Spinal cord (tissue), 10 donors: ENCODE results near the gene UQCC2. TPM values are rescaled to one million over a fixed set of nuclear protein-coding genes. Genes with fewer than 3 reads are reported as not detected.

Source experiments
- DNase-seq, 6 donors: peaks; one replicate each; pipeline versions ENCODE4 v3.0.0 to v3.0.0-alpha.2; 2013 to 2015; ENCODE audit warnings: low spot score in 6 of 6, low read depth in 4 of 6
- H3K27ac ChIP-seq: one replicate; pipeline ENCODE4 v1.5.1; 2013; ENCODE audit warnings: low read depth, low read length, control low read depth
- H3K27me3 ChIP-seq: one replicate; pipeline ENCODE4 v1.6.1; 2013; ENCODE audit warnings: low read length; ENCODE audit not compliant: control insufficient read depth, insufficient read depth
- H3K36me3 ChIP-seq: one replicate; pipeline ENCODE4 v1.6.1; 2013; ENCODE audit warnings: low read length; ENCODE audit not compliant: control insufficient read depth, insufficient read depth
- H3K4me1 ChIP-seq: one replicate; pipeline ENCODE4 v1.6.1; 2013; ENCODE audit warnings: low read length; ENCODE audit not compliant: control insufficient read depth, insufficient read depth
- H3K4me3 ChIP-seq: one replicate; pipeline ENCODE4 v1.5.1; 2013; ENCODE audit warnings: low read depth, low read length, control low read depth
- H3K9me3 ChIP-seq: one replicate; pipeline ENCODE4 v1.6.1; 2013; ENCODE audit warnings: low read length; ENCODE audit not compliant: control insufficient read depth, insufficient read depth
- WGBS: methylation state at CpG from one replicate; pipeline ENCODE4 v1.1.5; 2013; ENCODE audit warnings: missing lambda C conversion rate; ENCODE audit not compliant: insufficient coverage; 5-methylcytosine and 5-hydroxymethylcytosine counted together
- polyA plus RNA-seq, 2 donors: library from polyadenylated mRNA; unstranded; fragments of 120-200 nt; gene quantifications; one replicate each; pipeline ENCODE4 v1.2.1, GENCODE V29; 2013; ENCODE audit not compliant: insufficient read length in 2 of 2
- total RNA-seq, 2 donors: library from RNA; depleted of rRNA in 1 of 2; stranded (reverse); fragments of 120-200 nt in 1 of 2; fragments of >200 nt in 1 of 2; gene quantifications; one replicate each; pipeline versions ENCODE4 v1.2.3 to v1.2.4, GENCODE V29; 2013 to 2014
- donor health status: healthy.

The UQCC2 gene
- total and polyA plus RNA-seq, 4 donors = 28.5 to 110 (median 96.4) TPM

DNA sequence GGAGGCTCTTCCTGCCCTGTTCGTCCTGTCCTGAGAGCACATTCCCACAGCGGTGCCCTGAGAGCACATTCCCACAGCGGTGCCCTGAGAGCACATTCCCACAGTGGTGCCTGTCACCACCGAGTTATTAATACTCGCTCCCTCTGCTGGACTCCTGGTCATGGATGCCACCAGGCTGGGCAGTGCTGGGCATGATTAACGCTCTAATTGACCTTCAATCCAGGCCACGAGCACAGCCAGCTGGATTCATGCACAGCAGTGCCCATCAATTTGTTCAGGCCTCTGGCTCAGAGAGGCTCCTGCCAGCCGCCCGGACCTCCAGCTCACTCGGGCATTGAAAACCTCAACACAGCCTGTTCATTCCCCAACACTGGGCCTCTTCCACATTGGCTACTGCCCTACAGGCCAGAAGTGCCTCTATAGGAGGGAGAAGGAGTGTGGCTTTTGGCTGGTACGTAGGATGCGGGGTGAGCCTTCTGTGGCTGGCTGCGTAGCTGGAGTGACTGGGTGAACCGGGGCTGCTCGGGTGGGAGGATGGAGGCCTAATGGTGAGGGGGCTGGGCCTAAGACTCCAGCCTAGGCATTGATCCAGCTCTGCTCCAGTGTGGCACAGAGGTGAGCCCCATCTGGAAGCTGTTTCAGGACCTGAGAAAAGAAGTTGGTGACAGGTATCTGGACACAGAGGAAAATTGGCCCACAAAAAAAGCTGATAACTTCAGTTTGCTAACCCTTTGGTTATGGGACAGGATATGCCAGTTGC lies 25.9 kb upstream of the UQCC2 start:
- Histone ChIP-seq H3K4me3 (no peak overlapping the region), H3K27ac (no peak overlapping the region), H3K27me3 (no peaks in the 10 kb centered on the region), H3K4me1 (peaks cover 27% of the 10 kb centered on the region), H3K36me3 (no peaks in the 10 kb centered on the region), H3K9me3 (no peaks in the 10 kb centered on the region)
- DNase-seq = peak in 2 of 6 donors; percentile 36 to 59
- 36% methylated on average over 12 of the region's 15 CpGs for WGBS

DNA sequence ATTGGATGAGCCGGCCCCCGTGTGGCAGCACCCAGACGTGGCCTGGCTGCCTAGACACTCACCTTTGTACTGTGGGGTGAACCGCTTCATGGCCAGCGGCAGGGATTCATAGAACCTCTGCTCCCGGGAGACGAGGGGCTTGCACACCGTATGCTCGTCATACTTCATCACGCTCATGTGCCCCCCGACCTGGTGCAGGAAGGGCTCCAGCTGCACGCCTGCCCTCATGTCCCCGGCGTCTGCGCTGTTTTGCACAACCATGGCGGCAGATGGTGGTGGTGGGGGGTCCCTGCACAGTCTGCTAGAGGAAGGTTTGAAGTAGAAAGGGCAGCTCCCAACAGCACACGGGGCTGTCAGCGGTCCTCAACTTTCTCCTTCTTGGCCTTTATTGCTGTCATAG lies 23.7 kb upstream of the UQCC2 start:
- H3K27me3 ChIP-seq = no peaks in the 10 kb centered on the region
- no peak for DNase-seq
- no peak overlapping the region for H3K27ac ChIP-seq
- no peak overlapping the region for H3K4me3 ChIP-seq
- WGBS = 79% methylated on average over 18 of the region's 18 CpGs
- H3K36me3 ChIP-seq = no peaks in the 10 kb centered on the region
- peaks cover 41% of the 10 kb centered on the region for H3K4me1 ChIP-seq
- H3K9me3 ChIP-seq = no peaks in the 10 kb centered on the region

DNA sequence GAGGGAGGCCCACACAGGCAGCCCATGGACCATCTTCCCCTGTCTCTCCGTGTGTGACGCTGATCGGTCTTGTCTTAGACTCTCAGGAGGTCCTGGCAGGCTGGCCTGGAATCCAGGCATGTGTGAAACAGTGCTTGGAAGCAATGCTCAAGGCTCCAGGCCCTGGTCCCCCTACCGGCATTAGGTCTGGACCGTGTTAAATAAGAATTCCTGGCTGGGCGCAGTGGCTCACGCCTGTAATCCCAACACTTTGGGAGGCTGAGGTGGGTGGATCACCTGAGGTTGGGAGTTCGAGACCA lies 22.2 kb upstream of the UQCC2 start:
- Histone ChIP-seq H3K36me3 (no peaks in the 10 kb centered on the region), H3K9me3 (no peaks in the 10 kb centered on the region), H3K4me1 (peaks cover 42% of the 10 kb centered on the region), H3K27ac (no peak overlapping the region), H3K4me3 (no peak overlapping the region), H3K27me3 (no peaks in the 10 kb centered on the region)
- WGBS = 88% methylated on average over 7 of the region's 8 CpGs
- DNase-seq = no peak

DNA sequence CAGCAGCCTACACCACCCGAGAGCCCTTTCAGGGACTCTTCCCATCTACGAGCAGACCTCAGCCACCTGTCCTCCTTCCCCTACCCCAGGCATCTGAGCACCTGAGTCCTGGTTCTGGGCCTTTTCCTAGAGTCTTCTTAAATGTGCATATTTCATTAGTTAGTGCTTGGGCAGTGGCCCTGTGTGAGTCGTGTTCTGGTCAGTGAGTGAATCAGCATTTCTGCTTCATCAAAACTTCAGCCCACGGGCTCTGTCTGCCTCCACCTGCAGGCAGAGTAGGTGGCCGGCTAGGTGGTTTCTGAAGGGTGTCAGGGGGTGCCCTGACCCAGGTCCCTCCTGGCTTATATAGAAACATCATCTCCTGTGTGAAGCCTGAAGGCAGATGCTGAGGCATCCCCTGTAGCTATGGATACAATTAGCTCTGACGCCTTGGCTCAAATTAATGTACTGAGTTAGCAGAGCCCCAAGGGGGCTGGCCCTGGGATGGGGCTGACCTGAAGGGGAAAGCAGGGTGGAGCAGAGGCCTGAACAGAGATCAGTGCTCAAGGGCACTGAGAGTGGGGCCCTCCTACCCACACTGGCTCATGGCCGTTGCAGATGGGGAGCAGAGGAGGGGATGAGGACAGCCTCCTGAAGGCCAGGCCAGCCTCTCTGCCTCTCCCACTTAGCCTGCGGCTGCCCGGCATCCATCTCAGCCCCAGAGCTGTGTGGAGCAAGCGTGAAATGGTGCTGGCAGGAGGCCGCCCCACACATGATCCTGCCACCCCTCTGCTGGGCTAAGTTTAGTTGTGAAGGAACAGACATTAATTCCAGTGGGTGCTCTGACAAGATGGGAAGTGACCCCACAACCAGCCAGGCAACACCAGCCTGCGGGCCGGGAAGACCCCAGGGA lies 21.6 kb upstream of the UQCC2 start:
- DNase-seq = no peak
- no peaks in the 10 kb centered on the region for H3K9me3 ChIP-seq
- peaks cover 41% of the 10 kb centered on the region for H3K4me1 ChIP-seq
- no peaks in the 10 kb centered on the region for H3K36me3 ChIP-seq
- H3K4me3 ChIP-seq = no peak overlapping the region
- H3K27ac ChIP-seq = no peak overlapping the region
- 78% methylated on average over 8 of the region's 13 CpGs for WGBS
- H3K27me3 ChIP-seq = no peaks in the 10 kb centered on the region

DNA sequence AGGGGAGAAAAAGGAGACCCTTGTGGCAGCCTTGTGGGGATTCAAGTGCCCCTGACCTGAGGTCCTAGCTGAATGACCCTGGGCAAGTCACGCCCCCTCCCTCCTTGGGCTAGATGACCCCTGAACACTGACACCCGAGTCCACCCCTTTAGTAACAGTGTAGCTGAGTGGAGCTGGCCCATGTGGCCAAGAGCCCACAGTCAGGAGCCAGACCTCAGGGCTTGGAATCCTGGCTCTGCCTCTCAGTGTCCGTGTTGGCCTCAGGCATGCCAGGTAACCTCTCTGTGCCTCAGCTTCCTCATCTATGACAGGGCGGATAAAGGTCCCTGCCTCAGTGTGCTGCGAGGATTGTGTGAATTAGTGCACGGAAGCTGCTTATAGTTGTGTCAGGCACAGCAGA lies 20.9 kb upstream of the UQCC2 start:
- 85% methylated on average over 6 of the region's 6 CpGs for WGBS
- Histone ChIP-seq H3K27me3 (no peaks in the 10 kb centered on the region), H3K36me3 (no peaks in the 10 kb centered on the region), H3K27ac (no peak overlapping the region), H3K9me3 (no peaks in the 10 kb centered on the region), H3K4me1 (peaks cover 35% of the 10 kb centered on the region), H3K4me3 (no peak overlapping the region)
- no peak for DNase-seq

DNA sequence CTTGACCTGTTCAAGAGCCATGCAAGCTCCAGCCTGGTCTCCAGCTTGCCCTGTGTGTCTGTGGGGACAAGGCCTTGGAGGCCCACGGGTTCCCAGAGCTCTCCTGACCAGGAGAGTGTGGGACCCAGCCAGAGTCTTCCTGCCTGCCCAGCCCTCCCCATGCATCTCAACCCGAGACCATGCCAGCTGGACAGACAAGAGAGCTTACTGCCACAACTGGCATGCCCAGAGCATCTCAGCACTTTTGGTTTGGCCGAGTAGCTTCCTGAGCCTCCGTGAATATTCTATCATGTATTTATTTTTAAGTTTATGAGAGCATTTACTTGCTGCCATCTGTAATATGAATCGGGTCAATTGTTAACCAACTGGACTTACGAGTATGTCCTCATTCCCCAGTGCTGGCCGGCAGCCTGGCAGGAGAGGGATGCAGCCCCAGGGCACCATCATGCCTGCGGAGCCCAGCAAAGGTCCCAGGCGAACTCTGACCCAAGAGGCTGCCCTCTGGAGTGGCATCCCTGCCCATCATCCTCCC lies 20.3 kb upstream of the UQCC2 start:
- Histone ChIP-seq H3K27me3 (no peaks in the 10 kb centered on the region), H3K36me3 (no peaks in the 10 kb centered on the region), H3K4me3 (no peak overlapping the region), H3K9me3 (no peaks in the 10 kb centered on the region), H3K4me1 (peaks cover 35% of the 10 kb centered on the region), H3K27ac (no peak overlapping the region)
- 83% methylated on average over 7 of the region's 9 CpGs for WGBS
- peak in 1 of 6 donors; percentile 17 for DNase-seq

DNA sequence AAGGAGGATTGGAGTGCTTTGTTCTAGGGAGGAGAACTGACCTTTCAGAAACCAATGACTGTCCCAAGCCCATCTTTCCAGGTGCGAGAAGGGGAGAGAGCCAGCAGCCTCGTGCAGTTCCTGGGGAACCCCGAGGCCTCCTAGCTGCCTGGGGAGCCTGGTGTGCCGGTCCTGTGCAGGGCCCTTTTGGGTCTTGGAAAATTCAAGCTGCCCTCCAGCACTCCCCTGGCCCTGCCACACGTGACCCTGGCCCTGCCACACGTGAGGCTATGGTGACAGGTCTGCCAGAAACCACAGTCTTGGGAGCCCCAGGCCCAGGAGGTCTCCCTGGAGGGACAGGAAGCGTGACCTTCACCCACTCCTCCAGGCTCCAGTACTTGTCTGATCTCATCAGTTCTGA lies 19.5 kb upstream of the UQCC2 start:
- 78% methylated on average over 7 of the region's 7 CpGs for WGBS
- Histone ChIP-seq H3K27me3 (no peaks in the 10 kb centered on the region), H3K9me3 (no peaks in the 10 kb centered on the region), H3K27ac (no peak overlapping the region), H3K4me1 (peaks cover 41% of the 10 kb centered on the region), H3K36me3 (no peaks in the 10 kb centered on the region), H3K4me3 (no peak overlapping the region)
- DNase-seq = no peak

DNA sequence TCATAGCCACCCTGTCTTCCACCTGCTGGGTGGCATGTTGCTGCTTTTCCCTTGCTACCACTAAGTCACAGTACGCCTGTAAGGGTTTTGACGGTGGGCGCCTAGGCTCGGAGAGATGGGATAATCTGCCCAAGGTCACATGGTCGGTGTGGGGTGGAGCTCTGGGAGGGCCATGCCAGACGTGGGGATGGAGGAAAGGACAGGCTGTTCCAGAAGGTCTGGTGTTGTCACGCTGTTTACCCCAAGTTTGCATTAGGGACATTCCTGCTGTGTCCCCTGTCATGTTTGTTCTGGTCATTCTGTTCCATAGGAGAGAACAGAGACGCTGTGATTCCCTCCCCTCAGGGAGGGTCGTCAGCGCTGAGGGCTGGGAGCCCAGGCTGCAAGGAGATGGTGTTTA lies 19.1 kb upstream of the UQCC2 start:
- peaks cover 42% of the 10 kb centered on the region for H3K4me1 ChIP-seq
- no peaks in the 10 kb centered on the region for H3K27me3 ChIP-seq
- no peak overlapping the region for H3K4me3 ChIP-seq
- H3K9me3 ChIP-seq = no peaks in the 10 kb centered on the region
- DNase-seq = no peak
- no peak overlapping the region for H3K27ac ChIP-seq
- 74% methylated on average over 8 of the region's 10 CpGs for WGBS
- no peaks in the 10 kb centered on the region for H3K36me3 ChIP-seq

DNA sequence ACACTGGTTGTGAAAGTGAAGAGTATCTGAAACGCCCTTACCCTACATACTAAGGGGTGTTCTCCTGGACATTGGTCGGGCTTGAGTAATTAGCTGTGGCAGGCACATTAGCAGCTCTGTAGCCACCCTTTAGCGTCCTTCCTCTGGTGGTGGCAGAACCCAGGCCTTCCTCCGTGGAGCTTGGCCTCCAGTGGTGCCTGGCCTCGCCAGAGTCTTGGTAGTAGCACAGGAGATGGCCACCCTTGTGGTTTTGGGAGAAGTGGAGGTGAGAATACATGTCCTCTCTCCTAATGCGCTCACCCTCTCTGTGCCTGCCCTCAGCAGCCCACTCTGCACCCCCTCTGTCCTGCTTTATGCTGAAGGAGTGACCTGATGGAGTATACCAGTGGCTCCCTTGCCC lies 17.6 kb upstream of the UQCC2 start:
- Histone ChIP-seq H3K27ac (no peak overlapping the region), H3K4me1 (peaks cover 46% of the 10 kb centered on the region), H3K4me3 (no peak overlapping the region), H3K36me3 (no peaks in the 10 kb centered on the region), H3K9me3 (no peaks in the 10 kb centered on the region), H3K27me3 (no peaks in the 10 kb centered on the region)
- WGBS = 100% methylated on average over 1 of the region's 6 CpGs
- no peak for DNase-seq
